K562 (cell line): ENCODE measurements around the gene TMEM132C. TPM values are rescaled to one million over a fixed set of nuclear protein-coding genes. Genes with fewer than 3 reads are reported as not detected.

Experiments used
- ATAC-seq: fragments of 200-7000 bp; cut with Tn5 transposase; 3 replicates; pipeline ENCODE4 v1.9.1; 2020; ENCODE audit warnings: moderate library complexity
- BruUV-seq: library from RNA; stranded (reverse); fragments of 400-500 nt; replicated peaks from 2 replicates; lab custom pipeline; 2021; lab: Mats Ljungman, UMichigan
- CTCF ChIA-PET: fragments of 300-600 bp; formaldehyde crosslinking; extraction: SDS; loops from one replicate; lab custom pipeline; 2021; ENCODE audit warnings: low intra/inter-chr PET ratio; lab: Yijun Ruan, JAX
- POLR2A ChIA-PET: fragments of 300-600, 350-650 bp; sonication (Branson Sonifier 250); formaldehyde crosslinking; extraction: SDS; loops from one replicate; lab custom pipeline; 2021; ENCODE audit warnings: antibody characterized with exemption, inconsistent platforms; lab: Yijun Ruan, JAX
- DNase-seq, 4 experiments: peaks; one replicate each; pipeline versions ENCODE4 v3.0.0 to v3.0.0-alpha.2; 2011 to 2018; ENCODE audit warnings: low spot score in 3 of 4, mixed read lengths in 3 of 4; ENCODE audit errors: extremely low read depth in 1 of 4
- FAIRE-seq: peaks from 2 replicates; lab custom pipeline; 2011; peaks lifted over from hg19 to GRCh38; lab: Jason Lieb, UNC
- H2AFZ ChIP-seq: 2 replicates; pipeline ENCODE4 v1.6.0; 2011; ENCODE audit warnings: low read depth, low read length, control low read depth, inconsistent platforms
- H3K27ac ChIP-seq: fragments of 200-600 bp; 3 replicates; pipeline ENCODE4 v1.8.0; 2011; ENCODE audit warnings: low read depth, mild to moderate bottlenecking, control low read depth, inconsistent platforms, low read length, moderate library complexity, mixed read lengths; ENCODE audit errors: extremely low read depth
- H3K27me3 ChIP-seq, 2 experiments: fragments of 300-600 bp in 1 of 2; 2 replicates in 1 of 2; 3 replicates in 1 of 2; pipeline versions ENCODE4 v1.6.0 to v1.8.0; 2011; ENCODE audit warnings: inconsistent platforms in 2 of 2, low read length in 2 of 2, mild to moderate bottlenecking in 1 of 2, mixed read lengths in 1 of 2, moderate library complexity in 1 of 2; ENCODE audit not compliant: control insufficient read depth in 2 of 2, insufficient read depth in 2 of 2
- H3K36me3 ChIP-seq: fragments of 300-600 bp; 3 replicates; pipeline ENCODE4 v1.8.0; 2011; ENCODE audit warnings: mild to moderate bottlenecking, low read length, inconsistent platforms; ENCODE audit not compliant: control insufficient read depth, insufficient read depth
- H3K4me1 ChIP-seq, 2 experiments: fragments of 200-600 bp in 1 of 2; replicated peaks in 1 of 2; 2 replicates in 1 of 2; 3 replicates in 1 of 2; pipeline versions ENCODE4 v1.5.1 to v1.8.0; 2011; ENCODE audit warnings: inconsistent platforms in 2 of 2, low read length in 2 of 2, mild to moderate bottlenecking in 1 of 2, mixed read lengths in 1 of 2, moderate library complexity in 1 of 2; ENCODE audit not compliant: control insufficient read depth in 2 of 2, insufficient read depth in 2 of 2
- H3K4me2 ChIP-seq: 2 replicates; pipeline ENCODE4 v1.6.1; 2011; ENCODE audit warnings: low read length, control low read depth, inconsistent platforms, mixed read lengths; ENCODE audit not compliant: insufficient read depth
- H3K4me3 ChIP-seq: fragments of 200-600 bp; sonication (generic), shearing (Covaris generic); 2 replicates; pipeline ENCODE4 v1.5.1; 2016; ENCODE audit warnings: control low read depth, inconsistent platforms
- H3K79me2 ChIP-seq: fragments of 200-600 bp; 3 replicates; pipeline ENCODE4 v1.8.0; 2011; ENCODE audit warnings: low read length, inconsistent platforms; ENCODE audit not compliant: control insufficient read depth, insufficient read depth
- H3K9ac ChIP-seq, 2 experiments: 2 replicates each; pipeline versions ENCODE4 v1.6.0 to v1.6.1; 2011; ENCODE audit warnings: low read depth in 2 of 2, low read length in 2 of 2, control low read depth in 1 of 2, inconsistent platforms in 1 of 2, mild to moderate bottlenecking in 1 of 2, mixed read lengths in 1 of 2; ENCODE audit not compliant: insufficient read depth in 1 of 2
- H3K9me1 ChIP-seq: one replicate; pipeline ENCODE4 v1.6.0; 2011; ENCODE audit warnings: inconsistent platforms, mild to moderate bottlenecking, low read length, moderate library complexity; ENCODE audit not compliant: control insufficient read depth, insufficient read depth
- H3K9me3 ChIP-seq: replicated peaks from 2 replicates; pipeline ENCODE4 v1.5.1; 2011; ENCODE audit warnings: low read depth, low read length, inconsistent platforms; ENCODE audit not compliant: control insufficient read depth, insufficient read depth
- H4K20me1 ChIP-seq: replicated peaks from 2 replicates; pipeline ENCODE4 v1.6.1; 2011; ENCODE audit warnings: low read length, inconsistent platforms, mixed read lengths; ENCODE audit not compliant: control insufficient read depth, insufficient read depth
- ASH1L ChIP-seq: fragments of 450-650 bp; IDR thresholded peaks from 2 replicates; pipeline ENCODE4 v1.6.1; 2018; ENCODE audit warnings: borderline replicate concordance, mild to moderate bottlenecking, low read depth; ENCODE audit not compliant: partially characterized antibody
- DIDO1 ChIP-seq: fragments of 450-650 bp; IDR thresholded peaks from 2 replicates; pipeline ENCODE4 v1.6.1; 2016; ENCODE audit warnings: low read depth, missing biosample characterization, missing genetic modification characterization
- ILK ChIP-seq: fragments of 450-650 bp; IDR thresholded peaks from 2 replicates; pipeline ENCODE4 v1.6.1; 2016; ENCODE audit warnings: missing genetic modification characterization, low read depth, mild to moderate bottlenecking, missing compliant biosample characterization, moderate library complexity, borderline replicate concordance
- MAFG ChIP-seq: fragments of 450-650 bp; conservative IDR thresholded peaks from 2 replicates; pipeline ENCODE4 v1.6.1; 2016; ENCODE audit warnings: missing genetic modification characterization, missing compliant biosample characterization
- MTA2 ChIP-seq: fragments of 450-650 bp; IDR thresholded peaks from 2 replicates; pipeline ENCODE4 v1.6.1; 2016; ENCODE audit warnings: low read depth
- MTF1 ChIP-seq: fragments of 250-450 bp; sonication (Bioruptor Pico); IDR thresholded peaks from 2 replicates; pipeline ENCODE4 v1.9.0; 2021; ENCODE audit warnings: moderate library complexity, mild to moderate bottlenecking, inconsistent platforms, borderline replicate concordance
- NEUROD1 ChIP-seq: fragments of 150-350 bp; IDR thresholded peaks from 2 replicates; pipeline ENCODE4 v1.6.1; 2014; ENCODE audit warnings: borderline replicate concordance, low read length, low read depth; ENCODE audit not compliant: partially characterized antibody
- NFATC3 ChIP-seq: fragments of 450-650 bp; IDR thresholded peaks from 2 replicates; pipeline ENCODE4 v1.6.1; 2017; ENCODE audit warnings: mild to moderate bottlenecking
- NR2F6 ChIP-seq: fragments of 450-650 bp; formaldehyde crosslinking; IDR thresholded peaks from 2 replicates; pipeline ENCODE4 v1.4.0; 2020; ENCODE audit warnings: mild to moderate bottlenecking
- RAD21 ChIP-seq, 2 experiments: fragments of 250-450 bp in 1 of 2; fragments of 450-650 bp in 1 of 2; sonication (Bioruptor Pico) in 1 of 2; formaldehyde crosslinking in 1 of 2; IDR thresholded peaks in 1 of 2; conservative IDR thresholded peaks in 1 of 2; 2 replicates each; pipeline versions ENCODE4 v1.4.0 to v1.8.0; 2020 to 2022; ENCODE audit warnings: mild to moderate bottlenecking in 2 of 2, moderate library complexity in 1 of 2
- RBM22 ChIP-seq: fragments of 200-400 bp; formaldehyde crosslinking; IDR thresholded peaks from 2 replicates; pipeline ENCODE4 v1.6.1; 2018; ENCODE audit warnings: low read length, low read depth; ENCODE audit not compliant: poor library complexity, severe bottlenecking
- SPI1 ChIP-seq: IDR thresholded peaks from 2 replicates; pipeline ENCODE4 v1.6.1; 2011; ENCODE audit warnings: low read depth, low read length, control low read depth, borderline replicate concordance
- ZFP91 ChIP-seq: sonication (generic); formaldehyde crosslinking; IDR thresholded peaks from 2 replicates; pipeline ENCODE4 v1.8.0; 2022; ENCODE audit warnings: mild to moderate bottlenecking, missing genetic modification reagents
- ZKSCAN8 ChIP-seq: fragments of 200-800 bp; sonication (Bioruptor generic); IDR thresholded peaks from 2 replicates; pipeline ENCODE4 v1.6.1; 2016; ENCODE audit warnings: missing genetic modification characterization, missing compliant biosample characterization
- ZNF224 ChIP-seq: sonication (generic); formaldehyde crosslinking; IDR thresholded peaks from 2 replicates; pipeline ENCODE4 v1.8.0; 2022; ENCODE audit warnings: mild to moderate bottlenecking, missing genetic modification reagents
- WGBS: fragments of 100-300 bp; shearing (Covaris generic); methylation state at CpG from one replicate; pipeline ENCODE4 v1.1.6; 2016; ENCODE audit warnings: low coverage, mixed read lengths; ENCODE audit not compliant: insufficient coverage; ENCODE audit errors: missing lambda C conversion rate; 5-methylcytosine and 5-hydroxymethylcytosine counted together
- in situ Hi-C: fragments of 300-500 bp; cut with MboI; formaldehyde crosslinking; loops from 4 replicates; pipeline ENCODE4 v1.15.0; 2018; ENCODE audit warnings: inconsistent platforms, mixed read lengths
- intact Hi-C: fragments of 100-400 bp; cut with micrococcal nuclease; formaldehyde crosslinking; loops from 2 replicates; pipeline ENCODE4 v1.14.2; 2022
- polyA plus RNA-seq, 8 experiments: library from polyadenylated mRNA; depleted of rRNA in 4 of 8; stranded (reverse) in 5 of 8; unstranded in 3 of 8; fragments of >200 nt; fragmentation: Nextera tagmentation in 2 of 8; fragmentation: Illumina TruSeq in 1 of 8; extraction: Ambion mirVana in 2 of 8; extraction: Trizol in 1 of 8; gene quantifications; 2 replicates each; pipeline versions ENCODE4 v1.2.1 to v1.2.3, GENCODE V29; 2011 to 2014; ENCODE audit warnings: inconsistent platforms in 1 of 8, missing spikeins in 1 of 8
- total RNA-seq, 7 experiments: library from RNA; depleted of rRNA in 6 of 7; stranded (reverse); fragments of >200 nt in 6 of 7; fragmentation: Illumina TruSeq in 2 of 7; extraction: Trizol in 2 of 7; gene quantifications; 2 replicates each; pipeline versions ENCODE4 v1.2.1 to v1.2.3, GENCODE V29; 2011 to 2021; ENCODE audit warnings: low replicate concordance in 1 of 7
- TF ChIP-seq, protein P1 (sequence below): fragments of 250-450 bp; sonication (Bioruptor Pico); IDR thresholded peaks from 2 replicates; pipeline ENCODE4 v1.8.0; 2021; ENCODE audit warnings: borderline replicate concordance, mild to moderate bottlenecking, moderate library complexity; ENCODE audit not compliant: poor library complexity, severe bottlenecking
- TF ChIP-seq, protein P2 (sequence below): fragments of 450-650 bp; IDR thresholded peaks from 2 replicates; pipeline ENCODE4 v1.6.1; 2016; ENCODE audit warnings: mild to moderate bottlenecking

TMEM132C gene
- total and polyA plus RNA-seq, 9 of the 15 experiments (the other 6 are each of a cell fraction or from before 2014, with no cell fraction given) = not detected

DNA sequence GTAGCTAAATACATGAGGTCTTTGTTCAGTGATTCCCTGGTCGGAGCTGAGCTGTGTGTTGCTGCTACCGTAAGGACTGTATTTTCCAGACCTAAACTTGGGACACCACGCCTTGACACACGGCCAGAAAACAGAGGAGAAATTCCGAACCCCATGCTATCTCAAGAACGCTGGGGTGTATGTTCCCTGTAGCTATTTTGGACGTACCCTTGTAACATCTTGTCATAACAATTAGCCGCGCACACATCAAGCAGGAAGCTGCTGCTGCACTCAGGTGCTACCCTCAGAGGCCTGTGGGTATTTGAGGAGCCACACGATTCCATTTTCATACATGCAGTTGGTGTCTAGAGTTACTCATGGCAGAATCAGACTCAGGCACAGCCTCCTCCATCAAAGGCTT, 255.0 kb downstream of the TMEM132C start (continued):
- no peak for TF ChIP-seq RAD21 (CRISPR knock-in tag; conservative IDR thresholded peaks at IDR 0.05 in 1 of 2, IDR thresholded peaks at IDR 0.05 in 1 of 2)
- TF ChIP-seq ZKSCAN8 (CRISPR knock-in tag) = no peak
- TF ChIP-seq NEUROD1 = no peak
- TF ChIP-seq, all 486 proteins: peak for 0

GRCh38 chr12:128524439-128524838, 257.5 kb downstream of the TMEM132C start:
- Histone ChIP-seq H4K20me1 (no peaks in the 10 kb centered on the region), H3K4me3 (no peak overlapping the region), H3K36me3 (no peaks in the 10 kb centered on the region), H3K27ac (no peak overlapping the region), H3K9me3 (no peaks in the 10 kb centered on the region), H3K79me2 (no peaks in the 10 kb centered on the region), H3K27me3 (0 out of 5 replicates have a peak, but pooled peaks cover 0 to 7% of the 10 kb centered on the region in 2 experiments), H3K9me1 (no peaks in the 10 kb centered on the region), H3K4me2 (no peak overlapping the region), H2AFZ (no peak overlapping the region), H3K9ac (no peak overlapping the region), H3K4me1 (no peaks in the 10 kb centered on the region)
- BruUV-seq = no TSS peak
- no peak for FAIRE-seq
- ATAC-seq = no peak
- in situ Hi-C loops (no loop called here), intact Hi-C loops (no loop called here)
- DNase-seq = no peak
- ChIA-PET CTCF (no interaction called here), POLR2A (no interaction called here)
- WGBS = 2% methylated on average over 6 of the region's 6 CpGs
- TF ChIP-seq, protein P1, sequence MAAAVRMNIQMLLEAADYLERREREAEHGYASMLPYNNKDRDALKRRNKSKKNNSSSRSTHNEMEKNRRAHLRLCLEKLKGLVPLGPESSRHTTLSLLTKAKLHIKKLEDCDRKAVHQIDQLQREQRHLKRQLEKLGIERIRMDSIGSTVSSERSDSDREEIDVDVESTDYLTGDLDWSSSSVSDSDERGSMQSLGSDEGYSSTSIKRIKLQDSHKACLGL (CRISPR knock-in tag) = no peak
- TF ChIP-seq SPI1 (no peak), ZNF224 (CRISPR knock-in tag) (no peak), NR2F6 (CRISPR knock-in tag) (no peak), RBM22 (no peak), NFATC3 (no peak), MTF1 (no peak), ZFP91 (CRISPR knock-in tag) (no peak), ILK (tag) (no peak), ASH1L (no peak), MTA2 (no peak), DIDO1 (no peak), MAFG (tag) (no peak)
- TF ChIP-seq, protein P2, sequence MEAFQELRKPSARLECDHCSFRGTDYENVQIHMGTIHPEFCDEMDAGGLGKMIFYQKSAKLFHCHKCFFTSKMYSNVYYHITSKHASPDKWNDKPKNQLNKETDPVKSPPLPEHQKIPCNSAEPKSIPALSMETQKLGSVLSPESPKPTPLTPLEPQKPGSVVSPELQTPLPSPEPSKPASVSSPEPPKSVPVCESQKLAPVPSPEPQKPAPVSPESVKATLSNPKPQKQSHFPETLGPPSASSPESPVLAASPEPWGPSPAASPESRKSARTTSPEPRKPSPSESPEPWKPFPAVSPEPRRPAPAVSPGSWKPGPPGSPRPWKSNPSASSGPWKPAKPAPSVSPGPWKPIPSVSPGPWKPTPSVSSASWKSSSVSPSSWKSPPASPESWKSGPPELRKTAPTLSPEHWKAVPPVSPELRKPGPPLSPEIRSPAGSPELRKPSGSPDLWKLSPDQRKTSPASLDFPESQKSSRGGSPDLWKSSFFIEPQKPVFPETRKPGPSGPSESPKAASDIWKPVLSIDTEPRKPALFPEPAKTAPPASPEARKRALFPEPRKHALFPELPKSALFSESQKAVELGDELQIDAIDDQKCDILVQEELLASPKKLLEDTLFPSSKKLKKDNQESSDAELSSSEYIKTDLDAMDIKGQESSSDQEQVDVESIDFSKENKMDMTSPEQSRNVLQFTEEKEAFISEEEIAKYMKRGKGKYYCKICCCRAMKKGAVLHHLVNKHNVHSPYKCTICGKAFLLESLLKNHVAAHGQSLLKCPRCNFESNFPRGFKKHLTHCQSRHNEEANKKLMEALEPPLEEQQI = no peak
